GM19395 (cell line): ENCODE measurements around the gene DYNLL2.
"Not testable (repeated sequence)": the region's sequence is repeated elsewhere in the genome, so short reads cannot be mapped to it uniquely, and the experiment has no call there.

Experiments used
- ATAC-seq: cut with Tn5 transposase; IDR thresholded peaks from one replicate; pipeline ENCODE4 v1.9.1; 2021; ENCODE audit warnings: mild to moderate bottlenecking, moderate library complexity; ENCODE audit not compliant: unreplicated experiment

Gene DYNLL2

GRCh38 chr17:58101898-58102297 lies 18.7 kb downstream of the DYNLL2 start:
- not testable (repeated sequence) for ATAC-seq

GRCh38 chr17:58105093-58105492 lies 21.9 kb downstream of the DYNLL2 start:
- no peak for ATAC-seq

- no peak for ATAC-seq
Measured at GRCh38 chr17:58107306-58107705, 24.1 kb downstream of the DYNLL2 start.

- no peak for ATAC-seq
Measured at GRCh38 chr17:58109197-58109596, 26.0 kb downstream of the DYNLL2 start.

GRCh38 chr17:58110012-58110411 lies 26.8 kb downstream of the DYNLL2 start:
- no peak for ATAC-seq

- ATAC-seq = no peak
Measured at GRCh38 chr17:58111676-58112075, 28.5 kb downstream of the DYNLL2 start.

- ATAC-seq = no peak
Measured at GRCh38 chr17:58112970-58113631, 29.9 kb downstream of the DYNLL2 start.

- ATAC-seq = no peak
Measured at GRCh38 chr17:58113947-58114346, 30.7 kb downstream of the DYNLL2 start.

- no peak for ATAC-seq
Measured at GRCh38 chr17:58117382-58117781, 34.2 kb downstream of the DYNLL2 start.

- ATAC-seq = no peak
Measured at GRCh38 chr17:58119491-58119890, 36.3 kb downstream of the DYNLL2 start.

GRCh38 chr17:58120195-58120822 lies 37.1 kb downstream of the DYNLL2 start:
- ATAC-seq = no peak

- ATAC-seq = no peak
Measured at GRCh38 chr17:58121925-58122324, 38.7 kb downstream of the DYNLL2 start.

- no peak for ATAC-seq
Measured at GRCh38 chr17:58127846-58128245, 44.6 kb downstream of the DYNLL2 start.

- not testable (repeated sequence) for ATAC-seq
Measured at GRCh38 chr17:58132697-58133096, 49.5 kb downstream of the DYNLL2 start.

- ATAC-seq = no peak
Measured at GRCh38 chr17:58136669-58137279, 53.6 kb downstream of the DYNLL2 start.

- no peak for ATAC-seq
Measured at GRCh38 chr17:58141505-58141904, 58.3 kb downstream of the DYNLL2 start.

GRCh38 chr17:58143335-58143734 lies 60.1 kb downstream of the DYNLL2 start:
- not testable (repeated sequence) for ATAC-seq

- no peak for ATAC-seq
Measured at GRCh38 chr17:58144801-58145200, 61.6 kb downstream of the DYNLL2 start.
